GM12872 (cell line): ENCODE results near the gene MRGPRX4.

ENCODE experiments used
- CTCF ChIP-seq: IDR thresholded peaks from 3 replicates; pipeline ENCODE4 v1.5.1; 2011; ENCODE audit warnings: low read depth, mild to moderate bottlenecking, low read length, moderate library complexity; ENCODE audit not compliant: insufficient read depth

MRGPRX4 gene

GRCh38 chr11:18222814-18223421 is 50.3 kb downstream of the MRGPRX4 start:
- no peak for TF ChIP-seq CTCF
